Measurements from ENCODE around the gene PYCR2.
"Not testable (repeated sequence)": the region's sequence is repeated elsewhere in the genome, so short reads cannot be mapped to it uniquely, and the experiment has no call there.

PYCR2 gene

DNA sequence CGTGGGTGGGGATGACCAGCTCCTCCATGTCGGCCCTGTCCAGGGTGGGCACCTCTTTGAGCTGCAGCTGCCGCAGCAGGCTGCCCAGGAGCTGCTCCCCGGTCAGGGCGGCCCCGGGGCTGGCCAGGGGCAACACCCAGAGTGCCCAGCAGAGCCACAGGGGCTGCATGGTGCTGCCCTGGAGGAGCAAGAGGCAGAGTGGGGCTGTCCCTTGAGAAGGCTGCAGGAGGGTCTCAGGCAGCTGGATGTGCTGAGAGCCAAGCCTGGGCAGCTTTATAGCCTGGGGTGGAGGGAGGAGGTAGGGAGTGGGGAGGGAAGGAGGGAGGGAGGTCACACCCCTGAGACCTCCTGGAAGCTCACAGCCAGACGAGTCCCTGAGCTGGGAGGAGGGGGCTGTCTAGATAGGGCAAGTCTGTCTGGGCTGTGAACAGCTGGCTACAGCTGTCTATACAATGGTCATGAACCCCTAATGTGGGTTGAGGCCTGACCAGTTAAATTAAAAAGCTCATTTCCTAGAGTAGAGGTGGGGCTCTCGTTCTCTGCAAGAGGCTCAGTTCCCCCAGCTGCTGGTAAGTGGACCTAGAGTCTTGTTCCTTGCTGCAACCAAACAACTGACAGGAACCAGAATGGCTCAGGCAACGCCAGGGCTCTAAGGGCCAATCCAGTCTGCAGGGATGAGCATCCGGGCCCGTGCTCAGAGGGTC is 35.0 kb downstream of the PYCR2 start, which contains the start of gene LEFTY1:
TSS of gene LEFTY1 (minus strand) at position 249 of the 704 bp plus-strand sequence. CDS start at position 169, 80 bp downstream.
- no peak for DNase-seq

DNA sequence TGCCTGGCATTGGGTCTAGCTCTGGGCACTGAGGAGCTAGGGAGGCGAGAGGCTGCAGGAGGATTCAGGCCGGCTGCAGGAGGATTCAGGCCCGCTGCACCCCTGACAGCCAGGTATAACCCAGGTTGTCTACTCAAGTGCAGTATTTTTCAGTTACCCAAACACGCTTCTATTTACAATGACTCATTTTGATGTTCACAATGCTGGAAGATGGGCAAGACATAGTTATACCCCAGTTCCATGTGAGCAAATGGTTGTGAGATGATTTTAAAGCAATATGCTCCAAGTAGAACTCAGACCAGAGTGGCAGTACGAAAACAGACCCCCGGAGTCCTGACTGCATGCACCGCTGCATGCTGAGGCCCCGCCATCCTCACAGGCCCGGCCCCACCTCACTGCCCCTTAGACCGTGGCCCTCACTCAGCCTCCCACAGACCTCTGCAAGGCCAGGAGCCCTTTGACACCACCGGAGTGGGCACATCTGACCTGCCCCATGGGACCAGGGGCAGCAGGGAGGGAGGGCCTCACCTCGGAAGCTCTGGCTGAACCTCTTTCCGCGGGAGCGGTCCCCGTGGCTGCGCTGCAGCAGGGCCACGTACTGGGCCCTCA is 35.7 kb downstream of the PYCR2 start:
- no peak for DNase-seq

DNA sequence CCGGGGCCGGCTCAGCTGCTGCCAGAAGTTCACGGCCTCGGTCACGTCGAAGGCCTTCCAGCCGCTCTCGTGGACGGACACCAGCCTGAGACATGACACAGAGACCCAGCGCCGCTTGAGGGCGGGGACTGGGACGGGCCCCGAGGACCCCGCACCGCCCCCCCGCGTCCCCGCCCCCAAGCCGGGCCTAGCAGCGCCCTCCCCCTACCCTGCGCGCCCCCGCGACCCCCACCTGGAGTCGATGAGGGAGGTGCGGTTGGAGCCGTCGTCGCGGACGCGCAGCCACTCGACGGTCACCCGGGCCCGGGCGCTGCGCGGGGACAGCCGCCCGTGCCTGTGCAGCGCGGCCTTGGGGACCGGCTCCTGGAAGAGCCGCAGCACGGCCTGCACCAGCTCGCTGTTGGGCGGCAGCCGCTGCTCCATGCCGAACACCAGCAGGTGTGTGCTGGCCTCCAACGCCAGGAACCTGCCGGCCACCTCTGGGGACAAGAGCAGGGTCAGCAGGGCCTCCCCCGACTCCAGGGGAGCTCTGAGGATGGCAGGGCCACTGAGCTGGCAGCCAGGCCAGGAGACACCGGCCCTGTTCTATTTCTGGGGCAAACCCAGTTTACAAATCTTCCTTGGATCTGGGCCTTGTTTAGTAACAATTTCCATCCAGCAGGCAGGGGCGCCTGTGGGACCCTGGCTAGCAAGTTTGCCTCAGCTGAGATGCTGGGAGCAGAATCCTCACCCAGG is 36.3 kb downstream of the PYCR2 start:
- not testable (repeated sequence) for DNase-seq

DNA sequence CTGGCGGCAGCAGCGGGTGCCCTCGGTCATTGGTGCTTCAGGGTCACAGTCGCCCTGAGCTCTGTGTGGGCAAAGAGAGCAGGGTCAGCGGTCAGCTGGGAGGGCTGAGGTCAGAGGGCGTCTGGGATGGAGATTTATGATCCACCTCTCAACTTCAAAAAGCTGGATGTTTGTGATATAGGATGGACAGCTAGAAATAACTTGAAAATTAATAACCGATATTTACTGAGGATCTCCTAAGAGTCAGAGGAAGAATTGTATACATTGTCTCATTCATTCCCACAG is 37.1 kb downstream of the PYCR2 start:
- no peak for DNase-seq

DNA sequence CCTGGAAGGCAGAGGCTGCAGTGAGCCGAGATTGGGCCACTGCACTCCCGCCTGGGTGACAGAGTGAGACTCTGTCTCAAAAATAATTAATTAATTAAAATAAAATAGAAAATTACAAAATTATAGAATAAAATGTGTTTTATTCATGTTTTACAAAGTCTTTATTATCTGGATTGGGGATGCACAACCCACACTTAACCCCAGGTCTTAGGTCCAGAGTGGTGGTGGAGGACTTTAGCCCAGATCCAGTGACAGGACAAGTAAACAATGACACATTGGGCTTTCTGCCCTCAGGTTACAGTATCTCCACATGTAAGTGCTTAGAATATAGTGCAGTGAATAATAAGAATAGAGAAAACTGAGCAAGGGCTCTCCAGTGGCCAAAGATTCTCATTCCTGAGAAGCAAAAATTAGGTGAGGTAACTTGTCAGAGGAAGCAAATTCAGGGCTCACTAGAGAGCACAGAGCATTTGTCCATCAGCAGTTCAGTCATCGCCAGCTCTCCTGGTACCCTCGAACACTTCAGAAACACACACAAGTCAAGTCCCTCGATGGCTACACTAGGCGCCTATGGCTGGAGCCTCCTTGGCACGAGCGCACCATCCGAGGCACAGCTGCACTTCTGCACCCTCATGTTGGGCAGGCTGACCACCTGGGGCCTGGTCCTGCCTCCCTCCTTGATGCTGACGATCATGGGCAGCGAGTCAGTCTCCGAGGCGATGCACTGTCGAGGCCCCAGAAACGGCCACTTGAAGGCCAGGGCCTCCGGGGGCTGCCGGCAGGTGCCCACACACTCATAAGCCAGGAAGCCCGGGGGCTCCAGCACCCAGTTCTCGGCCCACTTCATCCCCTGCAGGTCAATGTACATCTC is 37.7 kb downstream of the PYCR2 start:
- DNase-seq: no peak

DNA sequence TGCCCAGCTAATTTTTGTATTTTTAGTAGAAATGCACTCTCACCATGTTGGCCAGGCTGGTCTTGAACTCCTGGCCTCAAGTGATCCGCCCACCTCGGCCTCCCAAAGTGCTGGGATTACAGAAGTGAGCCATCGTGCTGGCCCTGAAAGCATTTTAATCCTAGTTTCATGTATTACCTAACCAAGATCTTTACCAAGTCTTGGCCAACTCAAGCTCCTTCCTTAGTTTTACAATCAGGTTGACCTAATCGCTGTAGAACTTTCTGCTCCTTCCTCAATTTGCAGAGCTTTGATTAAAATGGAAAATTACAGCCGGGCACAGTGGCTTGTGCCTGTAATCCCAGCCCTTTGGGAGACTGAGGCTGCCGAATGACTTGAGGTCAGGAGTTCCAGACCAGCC is 38.7 kb downstream of the PYCR2 start:
- DNase-seq: peak; percentile 22 to 69 (median 54)

DNA sequence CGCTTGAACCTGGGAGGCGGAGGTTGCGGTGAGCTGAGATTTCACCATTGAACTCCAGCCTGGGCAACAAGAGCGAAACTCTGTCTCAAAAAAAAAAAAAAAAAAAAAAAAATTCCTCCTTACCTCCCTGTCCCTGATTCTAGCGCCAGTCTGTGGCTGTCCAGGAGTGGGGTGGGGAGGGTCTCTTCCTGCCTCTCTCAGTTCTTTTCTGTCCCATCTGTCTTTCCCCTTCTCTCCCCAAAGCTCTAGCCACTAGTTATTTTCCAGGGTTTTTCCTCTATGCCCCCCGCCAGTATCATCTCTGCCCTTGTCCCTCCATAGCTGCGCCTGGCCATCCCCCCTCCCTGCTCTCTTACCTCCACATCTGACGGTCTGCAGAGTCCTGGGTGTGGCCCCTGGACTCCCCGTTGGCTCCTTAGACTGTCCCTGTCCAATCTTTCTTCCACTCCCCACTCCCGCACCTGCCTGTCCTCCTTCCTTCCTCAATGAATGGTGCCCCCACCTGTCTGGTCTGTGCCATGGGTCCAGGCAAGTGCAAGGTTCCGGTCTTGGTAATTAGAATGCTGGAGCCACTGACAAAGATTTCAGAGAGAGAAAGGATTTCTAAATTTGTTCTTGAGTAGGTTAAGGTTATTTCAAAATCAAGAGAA is 40.3 kb downstream of the PYCR2 start:
- DNase-seq: no peak

DNA sequence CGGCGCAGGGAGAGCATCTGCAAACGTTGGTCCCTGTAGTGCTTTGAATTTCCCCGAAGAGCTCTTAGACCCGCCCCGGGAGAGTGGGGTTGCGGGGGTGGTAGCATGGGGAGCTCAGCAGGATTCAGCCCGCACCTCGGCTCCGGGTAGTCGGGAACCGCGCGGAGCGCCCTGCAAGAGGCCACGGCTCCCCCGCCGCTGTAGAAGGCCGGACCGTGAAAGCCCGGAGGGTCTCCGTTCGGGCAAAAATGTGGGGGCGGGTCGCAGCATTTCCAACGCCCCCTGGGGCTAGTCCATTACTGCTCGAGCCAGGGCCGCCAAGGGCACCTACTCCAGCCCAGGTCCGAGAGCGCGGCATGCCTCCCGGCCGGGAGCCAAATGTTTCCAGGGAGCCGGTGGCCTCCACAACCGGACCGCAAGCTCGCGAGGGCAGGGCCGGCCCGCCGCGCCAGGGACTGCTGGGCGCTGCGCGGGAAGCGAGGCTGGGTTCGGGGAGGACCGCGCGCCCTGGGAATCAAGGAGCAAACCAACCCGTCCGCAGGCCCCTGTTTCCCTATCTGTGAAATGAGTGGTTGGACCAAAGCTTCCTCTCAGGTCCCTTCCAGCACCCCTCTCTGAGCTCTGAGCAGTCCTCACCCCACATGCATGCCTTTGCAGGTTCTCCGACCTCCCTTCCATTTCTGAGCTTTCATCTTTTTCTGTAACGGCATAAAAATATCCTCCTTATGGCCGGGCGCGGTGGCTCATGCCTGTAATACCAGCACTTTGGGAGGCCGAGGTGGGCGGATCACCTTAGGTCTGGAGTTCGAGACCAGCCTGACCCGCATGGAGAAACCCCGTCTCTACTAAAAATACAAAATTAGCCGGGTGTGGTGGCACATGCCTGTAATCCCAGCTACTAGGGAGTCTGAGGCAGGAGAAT is 41.1 kb downstream of the PYCR2 start:
- peak; percentile 37 to 68 (median 55) for DNase-seq

DNA sequence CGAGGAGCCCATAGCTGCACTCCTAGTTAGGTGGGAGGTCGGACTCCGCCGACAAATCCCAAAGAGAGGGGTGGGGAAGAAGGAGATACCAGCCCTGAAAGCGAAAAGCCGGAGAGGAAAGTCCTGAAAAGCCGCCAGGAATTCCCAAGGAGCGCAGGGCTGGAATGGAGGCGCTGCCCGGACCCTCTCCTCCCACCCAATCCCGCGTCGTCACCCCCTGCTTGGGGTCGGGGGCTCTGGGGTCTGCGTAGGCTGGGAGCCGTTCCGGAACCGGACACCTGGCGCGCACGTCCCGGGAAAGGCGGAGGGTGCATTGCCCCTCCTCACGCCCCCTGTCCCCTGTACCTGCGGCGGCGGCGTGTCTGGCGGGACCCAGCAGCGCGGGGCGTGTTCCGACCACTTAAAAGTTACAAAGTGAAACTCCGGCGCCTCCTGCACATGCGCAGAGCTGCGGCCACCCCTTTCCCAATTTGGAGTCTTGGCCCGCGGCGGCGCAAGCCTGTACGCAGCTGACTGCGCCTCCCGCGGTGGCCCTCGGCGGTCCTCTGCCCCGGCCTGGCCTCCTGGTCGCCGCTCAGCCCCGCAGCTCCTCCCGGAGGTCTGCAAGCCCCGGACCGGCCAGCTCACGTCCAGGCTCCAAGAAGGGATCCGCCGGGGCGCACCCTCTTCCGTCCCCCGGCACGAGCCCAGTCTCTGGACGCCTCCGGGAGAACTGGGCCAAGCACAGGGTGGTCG is 41.9 kb downstream of the PYCR2 start, which contains the start of gene TMEM63A:
TSS of gene TMEM63A (minus strand) at position 422 of the 735 bp plus-strand sequence. CDS start 4,800 bp downstream, outside the sequence.
- peak; percentile 93 to 97 (median 94) for DNase-seq

DNA sequence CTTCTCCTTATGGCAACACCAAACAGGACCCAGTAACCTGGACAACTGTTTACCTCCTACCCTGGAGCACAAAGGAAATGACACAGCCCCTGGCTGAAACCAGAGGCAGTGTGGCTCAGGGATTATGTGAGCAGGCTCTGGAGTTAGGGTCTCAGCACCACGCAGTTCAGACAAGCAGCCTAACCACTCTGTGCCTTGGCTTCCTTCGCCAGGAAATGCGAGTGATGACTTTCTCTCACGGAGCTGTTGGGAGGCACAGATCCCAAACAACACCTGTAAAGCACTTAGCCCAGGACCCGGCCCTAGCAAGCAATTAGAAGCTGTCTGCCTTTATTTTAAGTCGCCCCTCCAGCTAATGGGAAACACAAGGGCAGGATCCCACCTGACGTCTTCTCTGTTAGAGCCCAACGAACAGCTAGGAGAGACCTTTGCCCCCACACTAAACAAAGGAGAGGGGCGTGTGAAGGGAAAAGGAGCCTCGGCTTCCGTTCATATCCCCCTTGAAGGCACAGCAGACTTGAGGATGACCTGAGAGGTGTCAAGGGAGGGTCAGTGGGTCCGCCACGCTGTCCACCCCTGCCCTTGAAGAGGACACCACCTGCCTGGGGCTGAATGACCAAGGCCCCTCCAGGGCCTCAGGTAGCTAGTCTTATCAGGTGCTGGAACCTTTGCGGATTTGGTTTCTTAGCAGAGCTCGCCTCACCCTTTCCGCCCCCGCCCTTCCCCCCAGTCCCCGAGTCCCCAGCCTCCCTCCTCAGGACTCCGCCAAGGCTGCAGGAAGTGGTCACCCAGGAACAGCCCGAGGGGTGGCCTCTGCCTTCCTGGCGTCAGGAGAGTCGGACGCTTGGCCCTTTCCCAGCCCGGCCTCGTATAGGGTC is 42.7 kb downstream of the PYCR2 start:
- peak; percentile 56 to 82 (median 70) for DNase-seq

DNA sequence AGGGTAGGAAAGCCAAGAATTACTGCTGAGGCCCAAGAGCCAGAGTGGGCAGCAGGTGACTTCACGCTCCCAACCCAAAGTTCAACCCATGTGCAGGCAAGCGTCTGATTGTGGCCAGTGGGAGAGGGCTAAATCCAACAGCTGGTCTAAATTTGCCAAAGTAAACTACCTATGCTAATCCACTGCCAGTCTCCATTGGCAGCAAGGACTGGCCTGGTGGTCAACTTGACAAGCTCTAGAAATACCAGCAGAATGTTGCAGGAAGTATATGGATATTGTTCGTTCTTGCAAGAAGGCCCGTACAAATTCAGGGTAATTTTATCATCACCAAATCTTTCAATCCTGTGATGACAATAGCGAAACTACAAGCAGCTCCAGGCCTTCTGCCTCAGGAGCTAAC is 43.4 kb downstream of the PYCR2 start:
- no peak for DNase-seq

DNA sequence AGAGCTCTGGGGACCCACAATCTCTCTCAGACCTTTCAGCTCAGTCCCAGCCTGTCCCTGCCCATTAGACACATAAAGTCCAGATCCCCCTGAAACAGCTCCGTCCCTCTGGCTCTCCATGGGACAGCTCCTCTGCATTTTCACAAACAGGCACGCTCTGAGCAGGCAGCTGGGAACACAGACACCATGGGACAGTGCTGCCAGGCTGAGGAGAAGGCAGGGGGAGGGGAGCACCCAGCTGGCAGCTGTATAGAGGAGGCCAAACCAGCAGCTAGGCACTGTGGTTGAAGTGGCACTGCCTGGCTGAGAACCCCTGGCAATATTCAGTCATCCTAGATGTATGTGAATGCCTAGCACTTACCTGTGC is 43.8 kb downstream of the PYCR2 start:
- peak in 1 of 4 experiments; percentile 26 for DNase-seq

DNA sequence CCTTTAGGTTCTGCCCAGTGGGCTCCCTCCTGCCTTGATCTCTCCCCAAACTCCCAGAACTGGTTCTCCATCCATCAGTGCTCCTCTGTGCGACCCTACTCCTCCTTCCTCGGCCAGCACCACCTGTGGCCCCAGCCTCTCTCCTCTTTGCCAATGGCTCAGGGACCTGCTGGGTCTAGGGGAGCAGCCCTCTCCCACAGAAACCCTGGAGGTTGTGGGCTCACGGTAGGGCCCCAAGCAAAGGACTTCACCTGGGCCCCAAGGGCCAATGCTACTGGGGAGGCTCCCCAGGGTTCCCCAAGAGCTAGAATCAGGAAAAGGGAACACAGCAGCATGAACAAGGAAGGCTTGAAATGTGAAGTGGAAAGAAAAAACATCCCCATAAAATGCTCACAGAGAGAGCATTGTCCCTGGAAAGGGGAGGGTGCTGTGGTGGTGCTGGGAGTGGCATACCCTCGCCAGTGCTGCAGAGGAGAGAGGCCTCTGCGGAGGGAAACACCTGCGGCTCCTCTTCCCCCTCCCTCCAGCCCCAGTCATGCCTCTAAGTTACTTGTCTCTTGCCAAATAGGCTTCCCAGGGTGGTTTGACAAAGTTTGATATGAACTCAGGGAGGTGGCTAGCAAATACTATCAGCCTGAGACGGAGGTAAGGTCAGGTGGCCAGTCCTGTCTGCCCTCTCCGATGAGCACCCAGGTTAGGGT is 44.4 kb downstream of the PYCR2 start:
- peak in 3 of 4 experiments; percentile 8 to 29 (median 22) for DNase-seq

DNA sequence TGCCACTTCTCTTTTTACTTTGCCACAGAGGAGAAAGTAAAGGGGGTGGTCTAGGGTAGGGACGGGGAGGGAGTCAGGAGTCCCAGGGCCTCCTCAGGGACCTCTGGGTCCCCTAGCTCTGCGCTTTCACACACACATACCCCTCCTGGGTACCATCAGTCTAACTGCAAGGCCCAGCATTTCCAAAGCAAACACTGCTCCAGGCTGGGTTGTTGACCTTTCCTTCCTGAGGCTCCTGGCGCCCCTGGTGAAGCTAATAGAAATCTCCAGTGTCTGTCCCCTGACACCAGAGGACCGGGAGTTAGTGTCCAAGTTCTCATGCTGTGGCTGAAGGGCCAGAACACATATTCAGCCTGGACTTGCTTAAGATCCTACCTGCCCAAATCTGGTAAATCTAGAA is 45.8 kb downstream of the PYCR2 start:
- no peak for DNase-seq

DNA sequence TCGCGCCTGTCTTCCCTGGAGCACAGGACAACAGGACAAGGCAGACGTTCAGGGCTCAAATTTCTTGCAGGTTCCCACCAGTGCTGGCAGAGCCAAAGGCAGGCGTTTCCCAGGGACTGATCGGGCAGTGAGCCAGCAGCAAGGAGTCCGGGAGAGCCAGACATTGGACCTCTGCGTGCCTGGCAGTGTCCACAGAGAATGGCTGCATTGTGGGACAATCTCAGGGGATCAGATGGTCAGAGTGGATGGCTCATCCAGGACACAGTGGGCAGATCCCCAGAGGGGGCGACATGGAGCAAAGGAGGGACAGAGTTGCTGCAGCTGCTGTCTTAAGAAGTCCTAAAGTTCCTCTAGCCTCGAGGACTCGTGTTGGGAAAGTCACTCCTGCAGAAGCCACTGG is 46.5 kb downstream of the PYCR2 start:
- peak; percentile 68 to 81 (median 70) for DNase-seq

DNA sequence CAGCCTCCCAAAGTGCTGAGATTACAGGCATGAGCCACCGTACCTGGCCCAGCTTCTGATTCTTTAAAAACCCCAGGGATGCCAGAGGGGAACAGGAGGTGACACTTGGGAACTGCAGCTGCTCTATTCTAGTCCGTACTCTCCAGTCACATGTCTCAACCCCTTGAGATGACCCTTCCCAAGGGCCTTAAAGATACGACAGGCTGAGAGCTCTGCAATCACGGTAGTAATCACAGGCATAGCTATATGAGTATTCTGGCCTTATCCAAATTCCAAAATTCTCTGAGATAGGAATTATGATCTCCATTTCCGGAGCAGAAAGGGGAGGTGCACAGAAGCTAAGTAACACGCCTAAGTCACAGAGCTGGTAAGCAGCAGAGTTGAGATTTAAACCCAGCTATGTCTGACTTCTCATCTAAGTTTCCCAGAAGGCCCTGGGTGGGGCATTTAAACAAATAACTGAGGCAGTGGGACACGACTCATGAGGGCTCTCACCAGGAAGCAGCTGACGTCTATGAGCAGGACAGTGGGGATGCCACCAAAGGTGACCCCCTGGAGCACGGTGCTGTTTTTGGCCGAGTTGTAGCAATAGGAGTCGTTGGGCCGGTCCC is 47.0 kb downstream of the PYCR2 start:
- no peak for DNase-seq

DNA sequence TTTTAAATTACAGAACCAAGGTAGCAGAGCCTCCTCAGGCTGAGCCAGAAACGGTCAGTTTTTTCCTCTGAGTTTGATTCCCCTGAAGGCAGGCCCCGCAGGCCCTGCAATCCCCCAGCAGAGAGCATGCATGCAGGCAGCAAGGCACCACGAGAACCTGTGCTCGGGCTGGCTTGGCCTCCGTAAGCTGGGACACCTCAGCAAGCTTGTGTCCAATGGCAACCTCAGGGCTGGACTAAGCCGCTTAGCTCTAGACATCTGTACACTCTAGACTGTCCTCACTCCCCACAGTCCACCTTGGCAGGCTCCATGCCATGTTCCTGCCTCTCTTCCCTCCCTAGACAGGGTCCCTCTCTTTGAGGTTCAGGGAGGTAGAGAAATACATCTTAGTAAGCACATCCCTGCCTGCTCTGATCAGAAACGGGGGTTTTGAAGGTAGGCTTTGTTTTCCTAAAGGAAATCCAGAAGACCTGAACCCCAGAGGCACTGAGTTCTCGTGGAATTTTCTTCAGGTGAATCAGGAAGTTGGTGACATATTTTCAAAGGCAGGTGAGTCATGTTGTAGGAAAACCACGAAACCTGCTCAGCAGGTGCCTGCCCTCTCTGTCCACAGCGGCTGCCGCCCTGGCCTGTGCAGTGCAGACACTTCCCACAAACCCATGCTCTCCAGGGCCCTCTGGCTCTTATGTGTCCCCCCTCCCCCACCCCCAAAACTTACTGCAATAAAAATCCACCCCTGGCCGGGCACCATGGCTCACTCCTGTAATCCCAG is 48.8 kb downstream of the PYCR2 start:
- no peak for DNase-seq

Measured in suppressor macrophage (primary cell).